SIG-M5 (cell line): ENCODE measurements around the gene LHFPL4.
"Not testable (repeated sequence)": the region's sequence is repeated elsewhere in the genome, so short reads cannot be mapped to it uniquely, and the experiment has no call there.

Experiments used
- DNase-seq: peaks from one replicate; lab custom pipeline; 2025; lab: John Stamatoyannopoulos, UW

Gene LHFPL4

GRCh38 chr3:9536212-9536611 is 17.4 kb downstream of the LHFPL4 start:
- no peak for DNase-seq

- no peak for DNase-seq
These were observed 19.2 kb downstream of the LHFPL4 start for GRCh38 chr3:9534429-9534828.

GRCh38 chr3:9525078-9525477 is 28.5 kb downstream of the LHFPL4 start:
- no peak for DNase-seq

GRCh38 chr3:9514956-9515355 is 38.7 kb downstream of the LHFPL4 start:
- no peak for DNase-seq

- no peak for DNase-seq
These were observed 39.3 kb downstream of the LHFPL4 start for GRCh38 chr3:9514306-9514705.

- no peak for DNase-seq
These were observed 41.1 kb downstream of the LHFPL4 start for GRCh38 chr3:9512456-9513045.

- DNase-seq = no peak
These were observed 44.8 kb downstream of the LHFPL4 start for GRCh38 chr3:9508781-9509180.

- DNase-seq = no peak
These were observed 45.7 kb downstream of the LHFPL4 start for GRCh38 chr3:9507586-9508578.

GRCh38 chr3:9503283-9503682 is 50.3 kb downstream of the LHFPL4 start:
- no peak for DNase-seq

GRCh38 chr3:9501226-9501625 is 52.4 kb downstream of the LHFPL4 start:
- no peak for DNase-seq

GRCh38 chr3:9500108-9501050 is 53.2 kb downstream of the LHFPL4 start:
- DNase-seq = no peak

GRCh38 chr3:9499455-9500107 is 54.0 kb downstream of the LHFPL4 start:
- DNase-seq = no peak

GRCh38 chr3:9498781-9499180 is 54.8 kb downstream of the LHFPL4 start:
- no peak for DNase-seq

GRCh38 chr3:9497821-9498565 is 55.6 kb downstream of the LHFPL4 start:
- no peak for DNase-seq

GRCh38 chr3:9496893-9497292 is 56.7 kb downstream of the LHFPL4 start:
- no peak for DNase-seq

- not testable (repeated sequence) for DNase-seq
These were observed 59.6 kb downstream of the LHFPL4 start for GRCh38 chr3:9494036-9494435.

- DNase-seq = no peak
These were observed 62.1 kb downstream of the LHFPL4 start for GRCh38 chr3:9491506-9491905.

GRCh38 chr3:9485248-9485647 is 68.4 kb downstream of the LHFPL4 start:
- no peak for DNase-seq

GRCh38 chr3:9480265-9480664 is 73.4 kb downstream of the LHFPL4 start:
- DNase-seq = no peak

- DNase-seq = no peak
These were observed 76.7 kb downstream of the LHFPL4 start for GRCh38 chr3:9476935-9477334.

- no peak for DNase-seq
These were observed 79.1 kb downstream of the LHFPL4 start for GRCh38 chr3:9474482-9474881.
